Colon (tissue), 2 donors: ENCODE data around the gene IL11RA.

Experiments used
- FAIRE-seq: peaks from 2 replicates; lab custom pipeline; 2012; peaks lifted over from hg19 to GRCh38; lab: Jason Lieb, UNC
- donor health status: control.
- donor health status: control.

Gene IL11RA

DNA sequence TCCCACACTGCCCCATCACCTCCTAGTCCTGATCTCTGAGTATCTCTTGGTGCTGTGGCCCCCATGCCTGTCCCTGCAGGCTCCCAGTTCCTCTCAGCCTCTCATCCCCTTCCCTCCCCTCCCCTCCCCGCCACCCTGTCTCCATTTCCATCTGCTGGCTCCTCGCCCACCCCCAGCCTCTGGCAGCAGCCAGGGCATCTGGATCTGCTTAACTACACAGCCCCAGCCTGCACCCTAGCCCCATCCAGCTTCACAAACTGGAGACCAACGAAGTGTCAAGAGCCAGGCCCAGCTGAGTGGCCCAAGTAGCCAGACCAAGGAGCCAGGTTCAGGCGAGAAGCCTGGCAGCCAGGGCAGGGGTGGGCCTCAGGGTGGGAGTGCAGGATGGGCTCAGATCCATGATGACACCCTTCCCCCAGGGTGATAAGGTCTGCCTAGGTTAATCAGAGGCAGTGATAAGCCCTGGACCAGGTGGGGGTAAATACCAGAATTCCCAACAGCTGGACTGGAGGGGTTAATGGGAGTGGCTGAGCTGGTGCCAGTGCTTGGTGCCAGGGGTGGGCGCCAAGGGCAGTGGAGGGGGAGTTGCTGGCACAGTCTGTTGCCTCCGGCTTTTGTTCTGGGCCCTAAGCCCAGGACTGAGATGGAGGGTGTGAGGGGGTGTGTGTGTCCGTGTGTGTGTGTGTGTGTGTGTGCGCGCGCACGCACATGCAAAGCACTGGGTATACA is 2.5 kb downstream of the IL11RA start:
- no peak for FAIRE-seq

DNA sequence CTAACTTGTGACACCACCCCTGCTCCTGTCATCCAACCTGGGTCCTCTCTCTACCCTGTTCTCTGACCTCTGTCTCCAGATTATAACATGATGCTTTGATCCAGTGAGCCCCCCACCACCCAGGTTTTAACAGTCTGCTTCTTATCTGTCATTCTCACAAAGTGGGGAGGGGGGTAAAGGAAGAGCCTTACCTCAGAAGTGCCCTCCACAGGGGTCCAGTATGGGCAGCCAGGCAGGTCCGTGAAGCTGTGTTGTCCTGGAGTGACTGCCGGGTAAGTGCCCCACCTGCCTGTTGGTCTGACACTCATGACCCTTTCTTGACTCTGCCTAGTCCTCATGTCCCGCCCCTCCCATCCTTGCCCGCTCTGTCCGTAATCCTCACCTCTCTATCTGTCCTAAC is 3.4 kb downstream of the IL11RA start:
- no peak for FAIRE-seq

DNA sequence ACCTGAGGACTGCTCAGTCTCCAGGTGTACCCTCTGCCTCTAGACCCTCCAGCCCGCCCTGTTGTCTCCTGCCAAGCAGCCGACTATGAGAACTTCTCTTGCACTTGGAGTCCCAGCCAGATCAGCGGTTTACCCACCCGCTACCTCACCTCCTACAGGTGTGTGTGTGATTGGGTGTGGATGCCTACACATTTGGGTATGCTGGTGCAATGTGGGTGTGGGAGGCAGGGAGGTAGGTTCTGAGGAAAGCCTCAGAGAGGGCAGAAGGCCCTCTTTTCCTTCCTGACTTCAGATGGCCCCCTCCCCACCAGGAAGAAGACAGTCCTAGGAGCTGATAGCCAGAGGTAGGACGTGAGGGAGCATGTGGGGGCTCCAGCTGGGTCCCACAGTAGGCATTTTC is 5.0 kb downstream of the IL11RA start:
- FAIRE-seq = no peak

DNA sequence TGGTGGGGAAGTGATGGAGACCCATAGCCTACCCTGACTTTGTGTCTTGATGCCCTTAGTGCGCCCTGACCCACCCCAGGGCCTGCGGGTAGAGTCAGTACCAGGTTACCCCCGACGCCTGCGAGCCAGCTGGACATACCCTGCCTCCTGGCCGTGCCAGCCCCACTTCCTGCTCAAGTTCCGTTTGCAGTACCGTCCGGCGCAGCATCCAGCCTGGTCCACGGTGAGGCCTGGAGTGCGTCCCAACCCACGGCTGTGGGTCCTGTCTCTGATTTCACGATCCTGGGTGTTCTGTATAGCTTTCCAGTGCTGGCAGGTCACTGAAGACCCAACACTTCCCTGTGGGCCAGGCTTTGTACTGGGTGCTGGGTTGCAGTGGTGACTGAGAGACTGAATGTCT is 6.5 kb downstream of the IL11RA start:
- FAIRE-seq = no peak

DNA sequence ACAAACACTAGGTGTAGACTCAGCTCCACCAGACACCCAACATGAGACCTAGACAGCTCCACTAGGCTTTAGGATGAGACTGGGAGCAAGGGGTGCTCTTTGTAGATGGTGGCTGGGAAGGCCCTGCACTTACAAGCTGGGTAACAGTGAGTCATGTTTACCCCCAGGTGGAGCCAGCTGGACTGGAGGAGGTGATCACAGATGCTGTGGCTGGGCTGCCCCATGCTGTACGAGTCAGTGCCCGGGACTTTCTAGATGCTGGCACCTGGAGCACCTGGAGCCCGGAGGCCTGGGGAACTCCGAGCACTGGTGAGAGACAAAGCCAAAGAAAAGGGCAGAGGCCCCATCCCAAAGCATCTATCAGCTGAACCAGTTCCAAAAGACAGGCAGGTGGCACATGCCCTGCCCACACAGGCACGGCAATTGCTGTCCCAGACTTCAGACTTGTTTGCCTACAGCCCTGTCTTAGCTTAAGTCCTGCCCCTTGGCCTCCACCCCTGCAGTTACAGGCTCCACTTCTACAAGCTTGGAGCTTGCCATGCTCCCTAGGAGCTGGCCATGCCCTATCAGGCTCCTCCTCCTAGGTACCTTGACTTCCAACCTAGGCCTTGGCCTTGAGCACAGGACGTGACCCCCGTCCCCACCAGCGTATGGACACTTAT is 7.7 kb downstream of the IL11RA start:
- FAIRE-seq = no peak

DNA sequence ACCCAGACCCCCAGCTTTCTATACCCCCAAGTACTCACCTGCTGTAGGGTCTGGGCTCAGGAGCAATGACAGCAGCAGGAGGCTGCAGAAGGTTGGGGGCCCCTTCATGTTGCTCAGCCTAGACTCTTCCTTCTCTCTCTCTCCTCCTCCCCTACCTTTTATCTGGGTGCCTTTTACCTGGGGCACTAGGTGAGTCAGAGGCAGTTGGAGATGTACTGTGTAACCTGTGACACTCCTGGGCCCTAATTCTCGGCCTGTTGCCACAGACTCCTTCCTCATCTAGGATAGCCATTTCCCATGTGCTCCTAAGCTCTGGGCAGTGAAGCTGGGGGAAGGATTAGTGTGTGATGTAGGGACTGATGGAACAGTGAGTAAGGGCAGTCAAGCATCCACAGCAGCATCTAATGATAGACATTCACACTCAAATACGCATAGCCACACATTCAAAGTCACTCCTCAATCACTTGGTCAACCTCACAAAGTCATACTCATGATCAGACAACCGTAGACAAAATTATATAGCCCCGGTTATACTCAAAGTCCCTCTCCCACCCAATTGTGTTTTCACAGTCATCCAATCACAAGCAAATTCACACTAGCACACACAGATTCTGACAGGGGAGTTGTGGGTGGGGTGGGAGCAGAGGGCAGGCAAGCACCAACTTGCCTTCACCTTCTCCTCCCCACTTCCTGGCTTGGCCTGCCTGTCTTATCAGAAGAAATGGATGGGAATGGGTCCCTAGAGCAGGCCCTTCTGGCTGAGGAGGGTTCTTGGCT is 10.7 kb downstream of the IL11RA start, which contains the start of gene CCL27:
Gene CCL27, minus strand, starts transcription at position 132 of the 777 bp plus-strand sequence. Its CDS starts 24 bp downstream, at position 108.
- no peak for FAIRE-seq

DNA sequence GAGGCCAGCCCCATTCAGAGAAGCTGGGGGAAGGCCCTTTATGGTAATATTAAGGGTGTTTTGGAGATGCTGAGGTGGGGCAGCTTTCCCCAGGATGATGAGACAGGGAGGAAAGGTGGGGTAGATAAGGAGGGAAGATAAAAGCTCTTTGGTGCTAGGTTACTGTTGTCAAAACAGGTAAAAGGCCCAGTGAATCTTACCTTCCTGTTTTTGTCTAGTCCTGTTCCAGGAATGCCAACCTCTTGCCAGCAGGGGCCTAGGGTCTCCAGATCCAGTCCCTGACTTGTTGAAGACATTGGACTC is 11.3 kb downstream of the IL11RA start:
- FAIRE-seq = no peak

DNA sequence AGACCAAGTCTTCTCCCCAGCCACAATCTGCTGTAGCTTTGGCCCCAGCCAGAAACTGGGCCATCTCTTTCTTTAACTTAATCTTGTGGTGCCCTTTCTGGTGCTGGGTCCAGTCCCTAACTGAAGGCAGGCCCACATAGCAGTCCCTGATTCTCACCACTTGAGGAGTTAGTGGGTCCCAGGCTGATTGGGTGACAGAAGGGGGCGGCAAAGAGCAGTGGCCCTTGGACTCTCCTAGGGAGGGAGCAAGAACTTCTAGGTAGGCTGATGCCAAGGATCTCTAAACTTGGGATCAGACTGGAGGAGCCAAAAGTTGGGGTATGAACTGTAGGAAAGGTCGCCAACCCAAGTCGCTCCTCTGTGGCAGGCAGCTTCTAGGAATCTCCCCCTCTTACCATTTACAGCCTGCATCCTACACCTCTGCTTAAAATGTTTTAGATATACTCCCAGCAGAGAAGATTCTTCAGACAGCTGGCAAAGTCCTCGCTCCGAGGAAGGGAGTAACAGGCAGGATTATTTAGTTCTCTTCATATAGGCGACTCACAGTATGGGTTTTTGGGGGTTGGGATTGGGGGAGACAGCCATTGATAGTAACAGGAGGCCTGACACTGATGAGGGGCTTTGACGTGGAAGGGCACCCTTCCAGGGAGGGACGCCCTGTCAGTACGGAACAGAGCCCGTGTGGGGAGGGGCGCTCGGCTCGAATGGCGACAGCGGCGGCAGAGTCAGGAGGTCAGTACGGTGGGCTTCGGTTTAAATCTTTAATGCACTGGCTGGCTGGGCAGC is 12.5 kb downstream of the IL11RA start:
- FAIRE-seq = no peak

DNA sequence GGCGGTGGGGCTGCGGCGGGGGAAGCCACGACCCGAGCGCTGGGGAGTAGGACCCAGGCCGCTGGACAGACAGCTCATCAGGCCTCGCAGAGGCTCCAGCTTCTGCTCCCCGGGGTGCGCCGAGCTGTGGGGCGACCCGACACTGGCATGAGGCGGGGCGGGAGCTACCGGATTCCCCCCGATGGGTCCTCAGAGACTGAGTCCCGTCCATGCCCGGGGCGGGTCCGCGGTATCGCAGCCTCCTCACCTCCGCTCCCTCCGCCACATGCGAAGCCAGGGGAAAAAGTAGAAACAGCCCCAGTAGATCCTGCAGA is 13.0 kb downstream of the IL11RA start:
- no peak for FAIRE-seq

DNA sequence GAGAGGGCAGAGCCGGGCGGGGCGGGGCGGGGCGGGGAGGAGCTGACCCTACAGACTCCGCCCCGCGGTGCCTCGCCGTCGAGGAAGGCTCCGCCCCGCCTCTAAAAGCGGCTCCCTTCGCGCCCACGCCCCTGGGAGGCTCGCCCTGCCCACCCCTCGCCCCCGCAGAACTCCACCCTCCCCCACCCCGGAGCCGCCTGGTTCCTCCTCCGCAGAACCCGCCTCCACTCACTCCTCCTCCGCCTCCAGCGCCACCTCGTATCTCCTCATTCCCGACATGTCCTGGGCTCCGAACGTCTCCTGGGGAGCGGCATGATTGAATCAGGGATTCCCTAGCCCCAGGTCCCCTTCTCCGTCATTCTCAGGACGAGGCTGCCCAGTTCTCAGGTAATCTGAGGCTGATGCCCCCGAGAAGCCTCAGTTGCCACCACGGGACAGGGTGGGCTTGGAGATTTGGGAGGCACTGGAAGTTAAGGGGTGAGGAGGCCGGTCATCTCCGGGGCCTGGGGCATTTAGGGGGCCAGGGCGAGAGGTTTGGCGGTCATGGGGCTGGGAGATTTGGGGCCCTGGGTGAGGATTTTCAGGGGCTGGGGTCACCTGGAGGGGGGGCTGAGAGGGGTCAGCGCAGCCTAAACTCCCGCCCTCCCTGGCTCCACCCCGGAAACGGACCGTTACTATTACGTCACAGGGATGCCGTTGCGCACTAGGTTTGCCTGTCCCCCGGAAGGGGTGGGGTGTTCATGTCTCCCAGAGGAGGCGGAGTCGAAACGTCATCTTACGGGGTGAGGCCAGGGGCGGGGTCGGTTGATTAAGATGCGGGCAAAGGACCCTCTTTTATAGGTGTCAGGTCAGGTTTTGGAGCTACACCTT is 13.6 kb downstream of the IL11RA start:
- no peak for FAIRE-seq

DNA sequence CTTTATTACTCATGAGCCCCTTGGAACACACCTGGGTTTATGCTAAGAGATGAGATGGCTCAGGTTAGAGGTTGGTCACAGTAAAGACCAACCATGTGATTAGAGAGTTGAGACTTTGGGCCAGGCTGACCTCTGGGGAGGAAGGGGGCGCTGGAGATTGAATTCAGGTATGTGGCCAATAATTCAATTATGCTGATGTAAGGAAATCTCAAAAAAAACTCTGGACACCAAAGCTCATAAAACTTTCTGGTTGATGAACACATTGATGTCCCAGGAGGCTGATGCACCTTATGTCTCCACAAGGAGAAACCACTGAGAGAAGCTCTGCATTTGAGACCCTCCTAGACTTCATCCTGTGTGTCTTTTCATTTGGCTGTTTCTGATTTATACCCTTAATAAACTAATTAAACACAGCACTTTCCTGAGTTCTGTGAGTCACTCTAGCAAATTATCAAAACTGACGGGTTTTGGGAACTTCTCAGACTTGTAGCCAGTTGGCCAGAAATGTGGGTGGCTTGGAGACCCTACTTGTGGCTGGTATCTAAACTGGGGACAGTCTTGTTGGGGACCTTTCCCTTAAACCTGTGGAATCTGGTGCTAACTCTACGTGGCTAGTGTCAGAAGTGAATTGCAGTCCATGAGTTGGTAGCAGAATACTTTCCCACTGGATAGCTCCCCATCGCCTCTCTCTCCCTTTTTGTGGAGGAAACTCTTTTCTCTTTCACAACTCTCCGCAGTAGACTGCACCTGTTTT is 18.0 kb downstream of the IL11RA start:
- FAIRE-seq = no peak

DNA sequence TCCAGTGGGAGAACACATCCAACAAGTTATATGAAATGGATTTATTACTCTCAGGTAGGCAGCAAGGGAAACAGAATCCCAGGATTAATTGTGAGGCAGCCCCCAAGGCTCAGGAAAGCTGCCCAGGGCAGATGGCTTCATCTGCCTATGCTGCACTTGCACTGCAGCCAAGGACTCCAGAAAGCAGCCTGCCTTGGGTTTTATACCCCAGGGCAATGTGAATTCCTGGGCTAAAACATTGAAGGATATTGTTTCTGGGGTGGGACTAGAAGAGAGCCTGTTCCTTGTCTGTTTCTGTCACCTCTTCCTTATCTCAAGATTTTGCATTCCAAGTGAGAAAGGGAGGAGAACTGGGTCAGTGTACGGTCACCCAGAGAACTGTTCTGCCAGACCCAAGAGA is 19.3 kb downstream of the IL11RA start:
- FAIRE-seq = no peak

DNA sequence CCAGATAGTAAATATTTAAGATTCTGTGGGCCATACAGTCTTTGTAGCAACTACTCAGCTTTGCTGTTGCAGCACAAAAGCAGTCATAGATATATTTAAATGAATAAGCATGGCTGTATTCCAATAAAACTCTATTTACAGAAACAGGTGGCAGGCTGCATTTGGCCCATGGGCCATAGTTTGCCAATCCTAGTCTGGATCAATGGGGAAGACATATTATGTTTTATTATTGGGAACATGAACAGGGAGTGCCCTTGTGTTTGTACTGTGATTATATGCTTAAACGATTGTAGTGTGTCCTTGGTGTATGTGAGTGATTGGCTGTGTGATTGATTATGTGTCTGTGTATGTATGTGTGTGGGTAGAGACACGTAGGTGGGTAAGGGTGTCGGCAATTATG is 22.5 kb downstream of the IL11RA start:
- no peak for FAIRE-seq

DNA sequence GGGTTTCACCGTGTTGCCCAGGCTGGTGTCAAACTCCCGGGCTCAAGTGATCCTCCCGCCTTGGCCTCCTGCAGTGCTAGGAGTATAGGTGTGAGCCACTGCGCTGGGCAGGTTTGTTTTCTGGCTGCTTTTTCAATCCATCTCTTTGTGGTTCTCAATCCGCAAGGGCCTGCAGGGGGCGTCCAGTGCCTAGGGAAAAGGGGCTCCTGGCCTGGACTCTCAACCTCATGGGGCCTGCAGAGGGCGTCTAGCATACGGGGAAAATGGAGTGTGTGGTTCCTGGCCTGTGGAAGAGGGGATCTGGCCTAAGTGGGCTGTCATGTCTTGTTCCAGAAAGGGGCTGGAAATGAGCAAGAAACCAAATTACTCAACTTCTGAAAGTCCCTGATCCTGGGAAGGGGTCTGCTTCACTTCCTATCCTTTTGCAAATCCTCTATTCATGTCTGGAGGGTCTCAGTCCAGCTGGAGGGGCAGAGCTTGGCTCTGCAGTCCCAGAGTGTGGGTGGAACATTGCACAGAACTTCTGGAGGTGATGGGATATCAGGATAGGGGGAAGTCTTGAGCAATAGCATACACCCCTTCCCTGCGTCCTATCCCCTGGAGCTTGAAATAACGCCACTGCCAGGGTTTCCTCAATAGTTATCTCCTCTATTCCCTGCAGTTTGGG is 23.2 kb downstream of the IL11RA start:
- no peak for FAIRE-seq

DNA sequence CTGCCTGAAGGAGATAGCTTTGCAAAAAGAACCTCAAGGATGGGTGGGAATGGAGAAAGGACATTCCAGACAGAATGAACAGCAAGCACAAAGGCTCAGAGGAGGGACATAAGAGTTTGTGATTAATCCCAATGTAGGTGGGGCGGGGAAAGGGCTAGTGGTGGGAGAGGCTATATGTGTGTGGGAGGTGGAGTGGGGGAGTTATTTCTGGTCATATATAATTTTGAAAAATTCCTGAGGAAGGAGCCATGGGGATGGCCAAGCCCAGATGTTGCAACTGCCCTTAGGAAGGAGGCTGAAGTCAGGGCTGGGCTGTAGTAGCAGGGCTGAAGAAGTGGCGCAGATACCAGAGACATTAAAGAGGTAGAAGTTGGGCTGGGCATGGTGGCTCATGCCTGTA is 23.9 kb downstream of the IL11RA start:
- FAIRE-seq = no peak

DNA sequence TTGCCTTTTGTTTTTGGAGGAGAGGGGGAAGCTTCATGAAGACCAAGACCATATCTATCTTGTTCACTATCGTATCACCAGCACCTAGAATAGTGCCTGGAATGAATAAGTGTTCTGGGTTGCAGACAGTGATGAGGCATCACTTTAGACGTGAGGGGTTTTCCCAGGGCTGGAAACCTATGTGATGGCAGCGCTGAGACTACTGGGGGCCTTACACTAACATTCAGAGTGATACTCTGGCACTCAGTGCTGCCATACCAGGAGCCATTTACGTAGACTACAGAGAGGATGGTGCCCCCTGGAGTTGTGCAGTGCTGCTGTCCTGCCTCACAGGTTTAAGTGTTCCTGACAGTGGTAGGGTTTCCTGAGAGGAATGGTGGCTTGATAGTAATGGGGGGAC is 32.2 kb downstream of the IL11RA start:
- FAIRE-seq = no peak

DNA sequence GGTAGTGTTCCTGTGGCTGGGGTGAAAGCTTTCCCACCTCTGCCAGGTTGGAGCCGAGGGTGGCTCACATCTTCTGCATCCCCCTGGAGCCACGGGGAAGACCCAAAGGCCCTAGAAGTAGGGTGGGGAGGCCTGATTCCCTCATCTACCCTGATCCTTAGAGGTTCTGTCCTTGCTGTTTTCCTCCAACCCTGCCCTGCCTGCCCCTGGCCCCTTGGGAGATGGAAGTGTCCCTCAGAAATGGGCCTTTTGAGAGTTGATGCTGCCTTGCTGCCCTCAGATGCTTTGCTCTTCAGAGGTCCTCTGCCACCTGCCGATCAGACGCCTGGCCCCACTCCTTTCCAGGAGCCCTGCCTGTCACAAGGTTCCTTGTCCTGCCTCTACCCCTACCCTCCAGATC is 32.8 kb downstream of the IL11RA start:
- FAIRE-seq = no peak

DNA sequence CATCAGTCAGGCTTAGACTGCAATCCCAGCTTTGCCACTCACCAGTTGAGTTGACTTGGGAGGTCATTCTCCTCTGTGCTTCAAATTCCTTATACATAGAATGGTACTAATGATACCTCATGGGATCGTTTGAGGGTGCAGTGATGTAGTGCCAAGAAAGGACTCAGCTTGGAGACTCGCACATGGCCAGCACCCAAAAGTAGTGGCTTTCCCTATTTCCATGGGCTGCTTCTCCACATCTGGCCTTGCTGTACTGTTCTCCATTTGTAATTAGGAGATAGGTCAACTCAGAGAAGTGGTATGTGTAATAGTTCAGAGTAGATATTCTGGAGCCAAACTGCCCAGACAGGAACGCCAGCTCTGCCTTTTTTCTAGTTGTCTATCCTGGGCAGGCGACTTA is 33.6 kb downstream of the IL11RA start:
- FAIRE-seq = no peak

DNA sequence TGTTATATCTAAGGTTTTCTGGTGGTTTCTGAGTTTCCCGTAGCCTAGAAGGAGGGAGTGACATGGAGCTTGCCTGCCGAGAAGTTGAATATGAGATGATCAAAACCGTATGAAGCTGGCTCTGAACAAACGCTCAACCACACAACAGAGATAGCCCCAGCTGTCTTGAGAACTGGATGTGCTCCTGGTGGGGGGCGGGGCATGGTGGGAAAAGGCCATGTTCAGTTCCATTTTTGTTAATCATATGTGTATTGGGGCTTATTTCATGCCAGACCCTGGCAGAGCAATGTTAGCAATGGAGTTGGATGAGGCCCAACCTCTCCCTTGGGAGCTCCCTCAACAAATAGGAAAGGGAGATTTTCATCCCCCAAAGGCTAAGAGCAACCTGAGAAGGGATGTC is 34.2 kb downstream of the IL11RA start:
- no peak for FAIRE-seq

DNA sequence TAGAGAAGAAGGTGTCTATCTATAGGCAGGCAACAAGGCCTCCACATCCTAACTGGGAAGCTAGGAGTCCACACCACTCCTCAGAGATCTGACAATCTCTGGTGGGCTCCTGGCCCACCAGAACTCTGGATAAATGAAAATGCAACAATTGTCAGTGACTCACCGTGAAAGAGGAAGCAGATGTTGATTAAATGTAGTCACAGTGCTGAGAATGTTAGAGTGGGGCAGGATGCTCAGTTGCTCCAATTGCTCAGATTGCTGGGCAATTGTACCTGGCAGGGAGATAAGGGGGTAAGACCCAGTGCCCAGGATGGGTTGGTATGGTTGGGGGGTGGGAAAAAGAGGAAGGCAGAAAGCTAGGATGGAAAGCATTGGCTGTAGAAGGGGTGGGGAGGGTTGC is 34.7 kb downstream of the IL11RA start:
- no peak for FAIRE-seq
